ENCODE measurements around the gene HMSD. TPM values are rescaled to one million over a fixed set of nuclear protein-coding genes. Genes with fewer than 3 reads are reported as not detected.

The HMSD gene
- total RNA-seq, 1 experiment from 2014 or later = 58.1 TPM

DNA sequence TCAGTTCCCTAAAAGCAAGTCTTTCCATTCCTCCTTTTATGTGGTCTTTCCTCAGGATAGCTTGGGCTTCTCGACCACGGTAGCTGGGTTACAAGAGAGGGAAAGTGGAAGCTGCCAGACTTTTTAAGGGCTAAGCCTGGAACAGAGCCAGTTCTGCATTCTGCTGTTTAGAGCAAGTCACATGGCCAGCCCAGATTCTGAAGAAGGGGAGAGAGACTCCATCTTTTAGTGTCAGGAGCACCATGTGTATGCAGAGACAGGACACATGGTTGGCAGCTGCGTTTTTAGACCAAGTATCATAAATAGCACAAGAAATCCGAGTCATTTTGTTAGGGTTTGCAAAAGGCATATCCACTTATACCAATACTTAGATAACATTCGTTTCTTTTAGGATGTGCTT, 4.7 kb downstream of the HMSD start:
- no peak overlapping the region for H3K4me3 ChIP-seq (ENCODE audit: low read depth, low read length, poor library complexity, severe bottlenecking)
- TF ChIP-seq, protein P1, sequence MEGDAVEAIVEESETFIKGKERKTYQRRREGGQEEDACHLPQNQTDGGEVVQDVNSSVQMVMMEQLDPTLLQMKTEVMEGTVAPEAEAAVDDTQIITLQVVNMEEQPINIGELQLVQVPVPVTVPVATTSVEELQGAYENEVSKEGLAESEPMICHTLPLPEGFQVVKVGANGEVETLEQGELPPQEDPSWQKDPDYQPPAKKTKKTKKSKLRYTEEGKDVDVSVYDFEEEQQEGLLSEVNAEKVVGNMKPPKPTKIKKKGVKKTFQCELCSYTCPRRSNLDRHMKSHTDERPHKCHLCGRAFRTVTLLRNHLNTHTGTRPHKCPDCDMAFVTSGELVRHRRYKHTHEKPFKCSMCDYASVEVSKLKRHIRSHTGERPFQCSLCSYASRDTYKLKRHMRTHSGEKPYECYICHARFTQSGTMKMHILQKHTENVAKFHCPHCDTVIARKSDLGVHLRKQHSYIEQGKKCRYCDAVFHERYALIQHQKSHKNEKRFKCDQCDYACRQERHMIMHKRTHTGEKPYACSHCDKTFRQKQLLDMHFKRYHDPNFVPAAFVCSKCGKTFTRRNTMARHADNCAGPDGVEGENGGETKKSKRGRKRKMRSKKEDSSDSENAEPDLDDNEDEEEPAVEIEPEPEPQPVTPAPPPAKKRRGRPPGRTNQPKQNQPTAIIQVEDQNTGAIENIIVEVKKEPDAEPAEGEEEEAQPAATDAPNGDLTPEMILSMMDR (conservative IDR thresholded peaks at IDR 0.05; ENCODE audit: low read depth, low read length) = no peak
- TF ChIP-seq EZH2 (IDR thresholded peaks at IDR 0.05; ENCODE audit: borderline replicate concordance, low read depth, low read length, poor library complexity, severe bottlenecking) = no peak
- ChIA-PET CTCF (no interaction called here), POLR2A (ENCODE audit: low non-redundant PET) (no interaction called here)
- DNase-seq (ENCODE audit: low spot score) = peak; percentile 25
- H3K4me1 ChIP-seq (ENCODE audit: insufficient read depth, low read length, poor library complexity, severe bottlenecking) = peaks cover 5% of the 10 kb centered on the region
- no peaks in the 10 kb centered on the region for H3K27me3 ChIP-seq (replicated peaks; ENCODE audit: insufficient read depth, low read depth, low read length, poor library complexity)
- H3K27ac ChIP-seq (ENCODE audit: low read depth, low read length, poor library complexity, severe bottlenecking) = no peak overlapping the region
- no TSS peak for BruUV-seq (replicated peaks)
- intact Hi-C loops (cut with micrococcal nuclease; ENCODE audit: unreplicated experiment) = no loop called here
- no peaks in the 10 kb centered on the region for H3K9me3 ChIP-seq (ENCODE audit: low read depth, low read length, poor library complexity, severe bottlenecking)
- peaks cover 17% of the 10 kb centered on the region for H3K36me3 ChIP-seq (ENCODE audit: insufficient read depth, low read length, poor library complexity, severe bottlenecking)

DNA sequence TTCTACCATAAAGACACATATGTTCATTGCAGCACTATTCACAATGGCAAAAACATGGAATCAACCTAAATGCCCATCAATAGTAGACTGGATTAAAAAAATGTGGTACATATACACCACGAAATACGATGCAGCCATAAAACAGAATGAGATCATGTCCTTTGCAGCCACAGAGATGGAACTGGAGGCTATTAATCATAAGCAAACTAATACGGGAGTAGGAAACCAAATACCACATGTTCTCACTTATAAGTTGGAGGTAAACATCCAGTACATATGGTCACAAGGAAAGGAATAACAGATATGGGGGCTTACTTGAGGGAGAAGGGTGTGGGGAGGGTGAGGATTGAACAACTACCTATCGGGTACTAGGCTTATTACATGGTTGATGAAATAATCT, 7.7 kb downstream of the HMSD start:
- intact Hi-C loops (cut with micrococcal nuclease; ENCODE audit: unreplicated experiment) = no loop called here
- ChIA-PET POLR2A (ENCODE audit: low non-redundant PET) (no interaction called here), CTCF (no interaction called here)
- Histone ChIP-seq H3K36me3 (ENCODE audit: insufficient read depth, low read length, poor library complexity, severe bottlenecking) (peaks cover 25% of the 10 kb centered on the region), H3K27ac (ENCODE audit: low read depth, low read length, poor library complexity, severe bottlenecking) (no peak overlapping the region), H3K27me3 (replicated peaks; ENCODE audit: insufficient read depth, low read depth, low read length, poor library complexity) (no peaks in the 10 kb centered on the region), H3K9me3 (ENCODE audit: low read depth, low read length, poor library complexity, severe bottlenecking) (no peaks in the 10 kb centered on the region), H3K4me1 (ENCODE audit: insufficient read depth, low read length, poor library complexity, severe bottlenecking) (peaks cover 4% of the 10 kb centered on the region), H3K4me3 (ENCODE audit: low read depth, low read length, poor library complexity, severe bottlenecking) (no peak overlapping the region)
- TF ChIP-seq EZH2 (IDR thresholded peaks at IDR 0.05; ENCODE audit: borderline replicate concordance, low read depth, low read length, poor library complexity, severe bottlenecking) = no peak
- TF ChIP-seq, protein P1 (conservative IDR thresholded peaks at IDR 0.05; ENCODE audit: low read depth, low read length) = no peak
- no TSS peak for BruUV-seq (replicated peaks)
- DNase-seq (ENCODE audit: low spot score) = no peak

DNA sequence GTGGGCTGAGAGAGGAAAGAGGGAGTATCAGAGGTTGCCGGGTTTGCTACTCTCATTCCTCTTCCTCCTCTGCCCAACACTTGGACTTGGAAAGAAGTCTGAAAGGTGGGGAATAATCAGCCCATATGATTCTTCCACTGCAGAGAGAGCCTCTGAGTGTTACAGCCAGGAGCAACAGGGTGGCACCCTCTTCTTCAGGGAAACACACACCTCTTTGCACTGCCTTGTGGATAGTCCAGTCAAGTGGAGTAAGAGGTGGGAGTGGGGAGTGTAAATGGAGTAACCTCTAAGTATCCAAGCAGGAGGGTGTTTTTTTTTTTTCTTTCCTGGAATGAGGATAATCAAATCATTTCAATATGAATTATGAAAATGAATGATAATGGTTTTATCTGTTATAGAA, 11.8 kb downstream of the HMSD start:
- no TSS peak for BruUV-seq (replicated peaks)
- H3K27me3 ChIP-seq (replicated peaks; ENCODE audit: insufficient read depth, low read depth, low read length, poor library complexity) = no peaks in the 10 kb centered on the region
- peaks cover 3% of the 10 kb centered on the region for H3K4me1 ChIP-seq (ENCODE audit: insufficient read depth, low read length, poor library complexity, severe bottlenecking)
- no peak overlapping the region for H3K4me3 ChIP-seq (ENCODE audit: low read depth, low read length, poor library complexity, severe bottlenecking)
- no peak for DNase-seq (ENCODE audit: low spot score)
- ChIA-PET POLR2A (ENCODE audit: low non-redundant PET) (interaction anchor here (0.6 kb wide), 1 partner anchor 597 kb away, joined by 3 read pairs; no protein-coding TSS in a partner anchor), CTCF (no interaction called here)
- no peak for TF ChIP-seq EZH2 (IDR thresholded peaks at IDR 0.05; ENCODE audit: borderline replicate concordance, low read depth, low read length, poor library complexity, severe bottlenecking)
- TF ChIP-seq, protein P1 (conservative IDR thresholded peaks at IDR 0.05; ENCODE audit: low read depth, low read length) = no peak
- no peak overlapping the region for H3K27ac ChIP-seq (ENCODE audit: low read depth, low read length, poor library complexity, severe bottlenecking)
- no peaks in the 10 kb centered on the region for H3K9me3 ChIP-seq (ENCODE audit: low read depth, low read length, poor library complexity, severe bottlenecking)
- intact Hi-C loops (cut with micrococcal nuclease; ENCODE audit: unreplicated experiment) = no loop called here
- H3K36me3 ChIP-seq (ENCODE audit: insufficient read depth, low read length, poor library complexity, severe bottlenecking) = peaks cover 8% of the 10 kb centered on the region
